Activated CD8-positive, alpha-beta memory T cell treated with anti-CD3 and anti-CD28 coated beads, Interleukin-2, amount 50 U/mL, for 1 hour (primary cell): ENCODE data around the gene NEDD1.

Experiments used
- DNase-seq: peaks from one replicate; pipeline ENCODE4 v3.0.0-alpha.2; 2020; ENCODE audit errors: extremely low read depth

Gene NEDD1

GRCh38 chr12:96901175-96901574 lies 5.9 kb upstream of the NEDD1 start:
- DNase-seq = no peak

GRCh38 chr12:96902076-96902475 lies 5.0 kb upstream of the NEDD1 start:
- no peak for DNase-seq

- DNase-seq = no peak
Measured at GRCh38 chr12:96906498-96906848, 584 bp upstream of the NEDD1 start.

- no peak for DNase-seq
Measured at GRCh38 chr12:96907671-96908422, 790 bp downstream of the NEDD1 start.

GRCh38 chr12:96908423-96908675 lies 1.3 kb downstream of the NEDD1 start:
- DNase-seq = no peak

GRCh38 chr12:96912261-96912660 lies 5.2 kb downstream of the NEDD1 start:
- no peak for DNase-seq

- DNase-seq = no peak
Measured at GRCh38 chr12:96912943-96913342, 5.9 kb downstream of the NEDD1 start.

GRCh38 chr12:96919510-96920210 lies 12.6 kb downstream of the NEDD1 start:
- no peak for DNase-seq

- no peak for DNase-seq
Measured at GRCh38 chr12:96948782-96949181, 41.7 kb downstream of the NEDD1 start.

- no peak for DNase-seq
Measured at GRCh38 chr12:96979532-96979931, 72.5 kb downstream of the NEDD1 start.

GRCh38 chr12:96980991-96981414 lies 73.9 kb downstream of the NEDD1 start:
- no peak for DNase-seq

GRCh38 chr12:96981911-96982310 lies 74.9 kb downstream of the NEDD1 start:
- no peak for DNase-seq

- no peak for DNase-seq
Measured at GRCh38 chr12:96982671-96983070, 75.6 kb downstream of the NEDD1 start.

- no peak for DNase-seq
Measured at GRCh38 chr12:96985515-96986362, 78.7 kb downstream of the NEDD1 start.

GRCh38 chr12:96986883-96987523 lies 79.9 kb downstream of the NEDD1 start:
- DNase-seq = no peak

GRCh38 chr12:96988919-96989318 lies 81.9 kb downstream of the NEDD1 start:
- no peak for DNase-seq

GRCh38 chr12:96989916-96990315 lies 82.9 kb downstream of the NEDD1 start:
- no peak for DNase-seq

GRCh38 chr12:96994900-96995299 lies 87.8 kb downstream of the NEDD1 start:
- DNase-seq = no peak

- DNase-seq = no peak
Measured at GRCh38 chr12:96995861-96996260, 88.8 kb downstream of the NEDD1 start.

GRCh38 chr12:96997797-96998484 lies 90.9 kb downstream of the NEDD1 start:
- DNase-seq = no peak

GRCh38 chr12:97003276-97003675 lies 96.2 kb downstream of the NEDD1 start:
- no peak for DNase-seq
